ENCODE measurements around the gene ISX.

Gene ISX

GRCh38 chr22:35051013-35051535 is 14.9 kb upstream of the ISX start:
- DNase-seq (ENCODE audit: extremely low read depth in 1 of 2, low read depth in 1 of 2) = no peak

GRCh38 chr22:35051791-35052190 is 14.2 kb upstream of the ISX start:
- DNase-seq (ENCODE audit: extremely low read depth in 1 of 2, low read depth in 1 of 2) = no peak

GRCh38 chr22:35053060-35053835 is 12.7 kb upstream of the ISX start:
- no peak for DNase-seq (ENCODE audit: extremely low read depth in 1 of 2, low read depth in 1 of 2)

GRCh38 chr22:35054064-35054463 is 11.9 kb upstream of the ISX start:
- DNase-seq (ENCODE audit: extremely low read depth in 1 of 2, low read depth in 1 of 2) = no peak

- no peak for DNase-seq (ENCODE audit: extremely low read depth in 1 of 2, low read depth in 1 of 2)
These were observed 9.5 kb upstream of the ISX start for GRCh38 chr22:35056486-35056885.

- DNase-seq (ENCODE audit: extremely low read depth in 1 of 2, low read depth in 1 of 2) = no peak
These were observed 8.8 kb upstream of the ISX start for GRCh38 chr22:35057155-35057554.

GRCh38 chr22:35059632-35060031 is 6.3 kb upstream of the ISX start:
- DNase-seq (ENCODE audit: extremely low read depth in 1 of 2, low read depth in 1 of 2) = no peak

- no peak for DNase-seq (ENCODE audit: extremely low read depth in 1 of 2, low read depth in 1 of 2)
These were observed 1.3 kb upstream of the ISX start for GRCh38 chr22:35064664-35065063.

- no peak for DNase-seq (ENCODE audit: extremely low read depth in 1 of 2, low read depth in 1 of 2)
These were observed 775 bp upstream of the ISX start for GRCh38 chr22:35065183-35065582.

- DNase-seq (ENCODE audit: extremely low read depth in 1 of 2, low read depth in 1 of 2) = no peak
These were observed 810 bp downstream of the ISX start for GRCh38 chr22:35066768-35067167.

- DNase-seq (ENCODE audit: extremely low read depth in 1 of 2, low read depth in 1 of 2) = no peak
These were observed 3.6 kb downstream of the ISX start for GRCh38 chr22:35069541-35069940.

- no peak for DNase-seq (ENCODE audit: extremely low read depth in 1 of 2, low read depth in 1 of 2)
These were observed 4.6 kb downstream of the ISX start for GRCh38 chr22:35070451-35071093.

GRCh38 chr22:35071784-35072183 is 5.8 kb downstream of the ISX start:
- DNase-seq (ENCODE audit: extremely low read depth in 1 of 2, low read depth in 1 of 2) = no peak

GRCh38 chr22:35072925-35073324 is 7.0 kb downstream of the ISX start:
- DNase-seq (ENCODE audit: extremely low read depth in 1 of 2, low read depth in 1 of 2) = no peak

- no peak for DNase-seq (ENCODE audit: extremely low read depth in 1 of 2, low read depth in 1 of 2)
These were observed 8.6 kb downstream of the ISX start for GRCh38 chr22:35074583-35074982.

- DNase-seq (ENCODE audit: extremely low read depth in 1 of 2, low read depth in 1 of 2) = no peak
These were observed 10.7 kb downstream of the ISX start for GRCh38 chr22:35076630-35077029.

- no peak for DNase-seq (ENCODE audit: extremely low read depth in 1 of 2, low read depth in 1 of 2)
These were observed 19.7 kb downstream of the ISX start for GRCh38 chr22:35085621-35086020.

GRCh38 chr22:35089139-35089538 is 23.2 kb downstream of the ISX start:
- no peak for DNase-seq (ENCODE audit: extremely low read depth in 1 of 2, low read depth in 1 of 2)

- DNase-seq (ENCODE audit: extremely low read depth in 1 of 2, low read depth in 1 of 2) = no peak
These were observed 26.4 kb downstream of the ISX start for GRCh38 chr22:35092406-35092805.

- no peak for DNase-seq (ENCODE audit: extremely low read depth in 1 of 2, low read depth in 1 of 2)
These were observed 33.0 kb downstream of the ISX start for GRCh38 chr22:35098921-35099320.

GRCh38 chr22:35099883-35100282 is 33.9 kb downstream of the ISX start:
- DNase-seq (ENCODE audit: extremely low read depth in 1 of 2, low read depth in 1 of 2) = no peak

GRCh38 chr22:35102663-35103062 is 36.7 kb downstream of the ISX start:
- no peak for DNase-seq (ENCODE audit: extremely low read depth in 1 of 2, low read depth in 1 of 2)

Measured in activated CD8-positive, alpha-beta memory T cell treated with anti-CD3 and anti-CD28 coated beads for 1 hour (primary cell).